ENCODE data around the gene FHL5. TPM values are rescaled to one million over a fixed set of nuclear protein-coding genes. Genes with fewer than 3 reads are reported as not detected.
"Not testable (repeated sequence)": the region's sequence is repeated elsewhere in the genome, so short reads cannot be mapped to it uniquely, and the experiment has no call there.

The FHL5 gene
- total and polyA plus RNA-seq, 5 donors, result 0.45 to 0.93 (median 0.59) TPM

GRCh38 chr6:96547654-96548053 lies 15.3 kb upstream of the FHL5 start:
- H3K4me1 ChIP-seq (ENCODE audit: control insufficient read depth, insufficient read depth, low read length), result no peaks in the 10 kb centered on the region
- ATAC-seq (no peak), DNase-seq (no peak)
- H3K27me3 ChIP-seq (ENCODE audit: control insufficient read depth, insufficient read depth), result no peaks in the 10 kb centered on the region
- no peaks in the 10 kb centered on the region for H3K9me3 ChIP-seq (ENCODE audit: control insufficient read depth, low read length)
- H3K27ac ChIP-seq (ENCODE audit: low read length), result no peak overlapping the region
- H3K4me3 ChIP-seq (ENCODE audit: low read length), result no peak overlapping the region
- intact Hi-C loops (cut with DNase I), result loop anchor here in 1 of 4 donors (2.0 kb wide), 1 partner anchor 19 kb away; no protein-coding TSS in a partner anchor
- WGBS, result 95% methylated on average over 4 of the region's 4 CpGs

DNA sequence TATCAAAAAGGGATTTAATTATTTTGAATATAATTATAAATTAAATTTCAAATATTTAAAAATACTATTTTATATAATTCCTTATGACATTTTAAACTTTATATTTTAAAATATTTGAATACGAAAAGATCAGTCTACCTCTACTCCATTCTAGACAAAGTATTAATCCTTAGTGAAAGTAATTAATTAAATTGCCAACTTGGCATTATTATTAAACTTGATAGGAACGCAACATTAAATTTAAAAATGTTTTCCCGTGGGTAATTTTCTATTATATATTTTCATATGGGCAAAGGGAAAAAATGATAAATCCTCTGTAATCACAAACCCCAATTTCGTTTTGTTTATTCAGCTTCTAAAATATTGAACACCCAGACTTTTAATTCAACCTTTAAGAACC lies 8.4 kb upstream of the FHL5 start:
- Histone ChIP-seq H3K4me3 (ENCODE audit: low read length) (no peak overlapping the region), H3K9me3 (ENCODE audit: control insufficient read depth, low read length) (no peaks in the 10 kb centered on the region), H3K27ac (ENCODE audit: low read length) (no peak overlapping the region), H3K4me1 (ENCODE audit: control insufficient read depth, insufficient read depth, low read length) (no peaks in the 10 kb centered on the region), H3K27me3 (ENCODE audit: control insufficient read depth, insufficient read depth) (no peaks in the 10 kb centered on the region)
- DNase-seq (no peak), ATAC-seq (no peak)
- intact Hi-C loops (cut with DNase I), result no loop called here
- 95% methylated on average over 4 of the region's 4 CpGs for WGBS

GRCh38 chr6:96559740-96560139 lies 3.2 kb upstream of the FHL5 start:
- 92% methylated on average over 2 of the region's 2 CpGs for WGBS
- H3K4me3 ChIP-seq (ENCODE audit: low read length); H3K27me3 ChIP-seq (ENCODE audit: control insufficient read depth, insufficient read depth); DNase-seq; H3K9me3 ChIP-seq (ENCODE audit: control insufficient read depth, low read length); H3K27ac ChIP-seq (ENCODE audit: low read length); ATAC-seq; intact Hi-C loops (cut with DNase I); H3K4me1 ChIP-seq (ENCODE audit: control insufficient read depth, insufficient read depth, low read length): not testable (repeated sequence)

DNA sequence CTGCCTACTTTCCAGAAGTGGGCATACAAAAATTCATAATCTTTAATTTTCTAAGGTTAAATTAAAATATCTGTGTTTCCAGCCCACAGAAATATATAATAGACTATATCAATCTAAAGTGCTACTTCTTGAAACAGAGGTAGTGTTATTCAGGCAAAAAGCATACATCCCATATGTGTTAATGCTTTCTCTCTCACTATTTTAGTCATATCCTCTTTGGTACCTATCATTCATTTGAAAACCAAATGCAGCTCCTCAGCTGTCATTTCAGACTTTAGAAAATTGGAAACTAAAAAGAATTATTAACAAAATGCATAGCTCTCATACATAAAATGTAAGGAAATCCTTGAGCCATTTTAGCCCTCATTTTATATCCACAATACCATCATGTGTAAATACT lies 925 bp downstream of the FHL5 start:
- no peak for ATAC-seq
- no peaks in the 10 kb centered on the region for H3K27me3 ChIP-seq (ENCODE audit: control insufficient read depth, insufficient read depth)
- H3K27ac ChIP-seq (ENCODE audit: low read length), result no peak overlapping the region
- DNase-seq, result no peak
- no peaks in the 10 kb centered on the region for H3K9me3 ChIP-seq (ENCODE audit: control insufficient read depth, low read length)
- no peak overlapping the region for H3K4me3 ChIP-seq (ENCODE audit: low read length)
- intact Hi-C loops (cut with DNase I), result no loop called here
- H3K4me1 ChIP-seq (ENCODE audit: control insufficient read depth, insufficient read depth, low read length), result no peaks in the 10 kb centered on the region

DNA sequence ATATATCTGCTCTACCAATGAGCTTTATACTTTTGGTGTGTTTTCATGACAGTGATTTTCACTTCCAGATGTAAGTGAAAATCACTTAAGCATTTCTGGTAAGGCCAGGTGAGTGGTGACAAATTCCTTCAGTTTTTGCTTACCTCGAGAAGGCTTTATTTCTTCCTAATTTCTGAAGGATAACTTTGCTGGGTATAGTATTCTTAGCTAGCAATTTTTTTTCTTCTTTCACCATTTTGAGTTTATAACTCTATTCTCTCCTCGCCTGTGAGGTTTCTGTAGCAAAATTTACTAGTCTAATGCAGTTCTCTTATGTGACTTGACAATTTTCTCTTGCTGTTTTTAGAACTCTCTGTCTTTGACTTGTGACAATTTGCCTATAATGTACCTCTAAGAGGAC lies 7.1 kb downstream of the FHL5 start:
- DNase-seq (no peak), ATAC-seq (no peak)
- no peaks in the 10 kb centered on the region for H3K9me3 ChIP-seq (ENCODE audit: control insufficient read depth, low read length)
- intact Hi-C loops (cut with DNase I), result no loop called here
- no peak overlapping the region for H3K27ac ChIP-seq (ENCODE audit: low read length)
- no peaks in the 10 kb centered on the region for H3K27me3 ChIP-seq (ENCODE audit: control insufficient read depth, insufficient read depth)
- H3K4me1 ChIP-seq (ENCODE audit: control insufficient read depth, insufficient read depth, low read length), result no peaks in the 10 kb centered on the region
- H3K4me3 ChIP-seq (ENCODE audit: low read length), result no peak overlapping the region
- WGBS, result 82% methylated on average over 2 of the region's 2 CpGs

GRCh38 chr6:96571551-96571950 lies 8.6 kb downstream of the FHL5 start:
- Histone ChIP-seq H3K4me3 (ENCODE audit: low read length) (no peak overlapping the region), H3K9me3 (ENCODE audit: control insufficient read depth, low read length) (no peaks in the 10 kb centered on the region), H3K4me1 (ENCODE audit: control insufficient read depth, insufficient read depth, low read length) (no peaks in the 10 kb centered on the region), H3K27me3 (ENCODE audit: control insufficient read depth, insufficient read depth) (no peaks in the 10 kb centered on the region), H3K27ac (ENCODE audit: low read length) (no peak overlapping the region)
- DNase-seq, result no peak
- intact Hi-C loops (cut with DNase I), result no loop called here
- ATAC-seq, result peak in 1 of 2 donors; percentile 33

DNA sequence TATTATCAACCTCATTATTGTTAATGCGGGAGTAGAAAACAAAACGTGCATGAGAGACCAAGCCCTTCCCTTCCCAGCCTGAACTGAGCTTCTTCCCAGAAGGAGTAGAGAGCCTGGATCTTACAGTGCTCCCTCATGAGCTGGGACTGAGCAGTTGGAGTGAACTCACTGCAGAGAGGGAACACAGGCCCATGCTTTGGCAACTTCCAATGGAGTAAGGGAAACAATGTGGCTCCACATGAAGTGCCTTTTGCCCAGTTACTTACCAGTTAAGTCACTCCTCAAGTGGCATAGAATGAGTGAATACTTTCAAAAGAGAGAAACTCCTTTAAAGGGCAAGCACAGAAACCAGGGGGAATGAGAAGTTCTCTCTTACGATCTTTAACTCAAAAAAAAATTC lies 12.4 kb downstream of the FHL5 start:
- no peaks in the 10 kb centered on the region for H3K27me3 ChIP-seq (ENCODE audit: control insufficient read depth, insufficient read depth)
- H3K4me1 ChIP-seq (ENCODE audit: control insufficient read depth, insufficient read depth, low read length), result no peaks in the 10 kb centered on the region
- WGBS, result 75% methylated on average over 3 of the region's 3 CpGs
- no peaks in the 10 kb centered on the region for H3K9me3 ChIP-seq (ENCODE audit: control insufficient read depth, low read length)
- no peak overlapping the region for H3K27ac ChIP-seq (ENCODE audit: low read length)
- ATAC-seq (no peak), DNase-seq (no peak)
- no peak overlapping the region for H3K4me3 ChIP-seq (ENCODE audit: low read length)
- intact Hi-C loops (cut with DNase I), result no loop called here

DNA sequence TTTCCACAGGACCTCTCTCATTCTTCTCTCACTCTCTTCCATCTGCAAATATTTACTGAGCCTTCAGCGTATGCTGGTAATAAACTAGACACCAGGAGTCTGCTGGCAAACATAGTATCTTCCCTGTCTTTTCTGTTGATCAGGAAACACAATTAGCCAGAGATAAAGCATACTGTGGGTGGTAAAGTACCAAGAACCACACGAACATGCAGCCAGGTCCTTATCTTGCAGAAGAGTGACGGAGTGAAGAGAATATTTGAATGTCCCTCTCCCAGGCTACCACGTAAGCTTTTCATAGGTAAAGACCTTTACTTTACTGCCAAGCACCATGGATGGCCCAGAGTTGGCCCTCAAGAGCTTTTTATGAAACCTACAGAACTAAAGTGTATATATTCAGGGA lies 13.3 kb downstream of the FHL5 start:
- intact Hi-C loops (cut with DNase I), result no loop called here
- 50% methylated on average over 4 of the region's 4 CpGs for WGBS
- ATAC-seq, result no peak
- no peak overlapping the region for H3K27ac ChIP-seq (ENCODE audit: low read length)
- no peaks in the 10 kb centered on the region for H3K9me3 ChIP-seq (ENCODE audit: control insufficient read depth, low read length)
- no peaks in the 10 kb centered on the region for H3K4me1 ChIP-seq (ENCODE audit: control insufficient read depth, insufficient read depth, low read length)
- no peak for DNase-seq
- H3K4me3 ChIP-seq (ENCODE audit: low read length), result no peak overlapping the region
- H3K27me3 ChIP-seq (ENCODE audit: control insufficient read depth, insufficient read depth), result no peaks in the 10 kb centered on the region

DNA sequence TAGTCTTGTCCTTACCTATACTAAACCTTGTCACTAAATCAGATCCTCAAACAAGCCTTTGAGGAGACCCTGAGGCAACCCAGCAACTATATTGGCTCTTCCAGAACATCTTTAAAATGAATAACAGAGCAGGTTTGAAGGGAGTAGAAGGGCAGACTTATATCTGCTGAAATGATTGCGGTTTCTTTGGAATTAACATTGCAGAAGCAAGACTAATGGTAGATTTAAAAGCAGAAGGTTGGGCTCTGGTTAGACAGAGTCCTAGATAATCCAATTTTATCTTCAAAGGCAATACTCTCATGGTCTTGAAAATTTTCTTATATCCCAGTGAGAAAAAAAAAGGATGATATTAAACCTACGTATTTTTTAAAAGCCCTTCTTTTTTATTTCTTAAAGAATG lies 19.1 kb downstream of the FHL5 start:
- Histone ChIP-seq H3K27me3 (ENCODE audit: control insufficient read depth, insufficient read depth) (no peaks in the 10 kb centered on the region), H3K4me3 (ENCODE audit: low read length) (no peak overlapping the region), H3K27ac (ENCODE audit: low read length) (no peak overlapping the region), H3K4me1 (ENCODE audit: control insufficient read depth, insufficient read depth, low read length) (no peaks in the 10 kb centered on the region), H3K9me3 (ENCODE audit: control insufficient read depth, low read length) (no peaks in the 10 kb centered on the region)
- 79% methylated on average over 2 of the region's 2 CpGs for WGBS
- ATAC-seq (no peak), DNase-seq (no peak)
- intact Hi-C loops (cut with DNase I), result no loop called here

DNA sequence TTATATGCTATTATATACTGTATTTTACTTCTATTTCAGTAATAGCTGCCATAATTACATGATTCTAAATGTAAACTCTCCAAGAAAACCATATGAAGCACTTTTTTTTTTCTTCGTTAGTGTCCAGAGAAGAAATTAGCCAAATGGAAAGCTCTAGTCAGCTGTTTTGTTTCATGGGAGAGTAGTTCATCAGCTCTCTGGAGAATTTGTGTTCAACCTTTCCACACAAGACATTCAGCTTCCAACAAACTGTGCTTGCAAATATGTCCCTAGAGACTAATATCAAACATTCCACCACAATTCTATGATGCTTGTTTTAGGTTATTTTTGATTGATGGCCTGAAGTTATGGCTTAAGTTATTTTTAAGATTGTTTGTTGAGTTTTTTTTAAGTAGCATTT lies 19.5 kb downstream of the FHL5 start:
- no peak overlapping the region for H3K4me3 ChIP-seq (ENCODE audit: low read length)
- no peak for ATAC-seq
- H3K27ac ChIP-seq (ENCODE audit: low read length), result no peak overlapping the region
- no peaks in the 10 kb centered on the region for H3K27me3 ChIP-seq (ENCODE audit: control insufficient read depth, insufficient read depth)
- WGBS, result 57% methylated on average over 1 of the region's 1 CpG
- no peaks in the 10 kb centered on the region for H3K4me1 ChIP-seq (ENCODE audit: control insufficient read depth, insufficient read depth, low read length)
- no peak for DNase-seq
- intact Hi-C loops (cut with DNase I), result no loop called here
- H3K9me3 ChIP-seq (ENCODE audit: control insufficient read depth, low read length), result no peaks in the 10 kb centered on the region

DNA sequence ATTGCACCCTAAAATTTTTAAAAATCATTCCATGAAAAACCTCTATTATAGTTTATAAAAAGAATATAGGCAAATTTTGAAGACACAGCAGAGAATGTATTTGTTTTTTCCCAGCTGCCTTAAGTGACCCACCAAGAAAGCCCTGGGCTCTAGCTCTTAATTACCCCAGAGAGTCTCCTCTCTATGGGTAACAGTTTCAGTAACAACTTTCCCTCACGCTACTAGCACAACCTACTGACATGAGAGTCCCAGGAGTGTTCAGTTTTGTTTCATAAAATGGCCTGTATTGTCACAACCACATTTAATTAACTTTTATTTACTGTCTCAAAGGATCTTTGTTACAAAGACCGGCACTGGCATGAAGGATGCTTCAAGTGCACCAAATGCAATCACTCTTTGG lies 41.5 kb downstream of the FHL5 start:
- H3K4me3 ChIP-seq (ENCODE audit: low read length), result no peak overlapping the region
- H3K27me3 ChIP-seq (ENCODE audit: control insufficient read depth, insufficient read depth), result peaks cover 2% of the 10 kb centered on the region
- ATAC-seq (no peak), DNase-seq (no peak)
- H3K27ac ChIP-seq (ENCODE audit: low read length), result no peak overlapping the region
- WGBS, result 67% methylated on average over 2 of the region's 2 CpGs
- H3K9me3 ChIP-seq (ENCODE audit: control insufficient read depth, low read length), result no peaks in the 10 kb centered on the region
- intact Hi-C loops (cut with DNase I), result no loop called here
- no peaks in the 10 kb centered on the region for H3K4me1 ChIP-seq (ENCODE audit: control insufficient read depth, insufficient read depth, low read length)

DNA sequence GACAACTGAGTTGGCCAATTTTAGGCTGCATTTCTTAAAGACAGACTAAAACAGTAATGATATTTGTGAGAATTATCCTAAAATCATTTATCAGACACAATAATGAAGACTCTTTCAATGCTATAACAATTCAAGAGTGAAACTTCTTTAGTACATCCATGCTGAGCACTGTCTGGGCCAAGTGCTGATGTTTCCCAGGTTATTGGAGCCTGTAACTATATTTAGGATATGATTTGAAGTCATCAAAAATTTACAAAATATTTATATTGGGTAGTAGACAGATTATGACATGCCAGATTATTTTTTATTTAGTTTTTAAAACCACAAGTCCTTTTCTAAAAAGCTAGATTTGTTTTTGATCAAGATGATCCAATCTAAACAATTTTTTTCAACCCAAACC lies 45.1 kb downstream of the FHL5 start:
- Histone ChIP-seq H3K27me3 (ENCODE audit: control insufficient read depth, insufficient read depth) (peaks cover 2% of the 10 kb centered on the region), H3K9me3 (ENCODE audit: control insufficient read depth, low read length) (no peaks in the 10 kb centered on the region), H3K27ac (ENCODE audit: low read length) (no peak overlapping the region), H3K4me3 (ENCODE audit: low read length) (no peak overlapping the region), H3K4me1 (ENCODE audit: control insufficient read depth, insufficient read depth, low read length) (no peaks in the 10 kb centered on the region)
- intact Hi-C loops (cut with DNase I), result no loop called here
- DNase-seq (no peak), ATAC-seq (no peak)
